Neural progenitor cell (in vitro differentiated cells): Measurements from ENCODE around the gene THNSL1.

Experiments used
- CTCF ChIP-seq: fragments of 200-600 bp; sonication (generic); IDR thresholded peaks from 2 replicates; pipeline ENCODE4 v1.5.1; 2017; ENCODE audit warnings: antibody characterized with exemption, mild to moderate bottlenecking
- EZH2 ChIP-seq: fragments of 200-600 bp; sonication (generic); IDR thresholded peaks from 2 replicates; pipeline ENCODE4 v1.6.1; 2017; ENCODE audit warnings: antibody characterized with exemption, mild to moderate bottlenecking, moderate library complexity

- TF ChIP-seq CTCF (no peak), EZH2 (no peak)
These were observed 46.7 kb downstream of the THNSL1 start for GRCh38 chr10:25063157-25063556.
